Frontal cortex (tissue), 4 donors: ENCODE results near the gene ATP1A2. TPM values are rescaled to one million over a fixed set of nuclear protein-coding genes. Genes with fewer than 3 reads are reported as not detected.
"Not testable (repeated sequence)": the region's sequence is repeated elsewhere in the genome, so short reads cannot be mapped to it uniquely, and the experiment has no call there.

ENCODE experiments used
- DNase-seq, 2 donors: peaks; one replicate each; pipeline ENCODE4 v3.0.0; 2012; ENCODE audit warnings: low spot score in 2 of 2
- FAIRE-seq: peaks from 2 replicates; lab custom pipeline; 2012; peaks lifted over from hg19 to GRCh38; lab: Jason Lieb, UNC
- total RNA-seq: library from RNA; depleted of rRNA; stranded (reverse); fragments of >200 nt; gene quantifications from one replicate; pipeline ENCODE4 v1.2.3, GENCODE V29; 2014
- donor health status: control.
- donor health status: control.
- donor health status: control.

ATP1A2 gene
- total RNA-seq, 1 donor from 2014 or later = 45.7 TPM

DNA sequence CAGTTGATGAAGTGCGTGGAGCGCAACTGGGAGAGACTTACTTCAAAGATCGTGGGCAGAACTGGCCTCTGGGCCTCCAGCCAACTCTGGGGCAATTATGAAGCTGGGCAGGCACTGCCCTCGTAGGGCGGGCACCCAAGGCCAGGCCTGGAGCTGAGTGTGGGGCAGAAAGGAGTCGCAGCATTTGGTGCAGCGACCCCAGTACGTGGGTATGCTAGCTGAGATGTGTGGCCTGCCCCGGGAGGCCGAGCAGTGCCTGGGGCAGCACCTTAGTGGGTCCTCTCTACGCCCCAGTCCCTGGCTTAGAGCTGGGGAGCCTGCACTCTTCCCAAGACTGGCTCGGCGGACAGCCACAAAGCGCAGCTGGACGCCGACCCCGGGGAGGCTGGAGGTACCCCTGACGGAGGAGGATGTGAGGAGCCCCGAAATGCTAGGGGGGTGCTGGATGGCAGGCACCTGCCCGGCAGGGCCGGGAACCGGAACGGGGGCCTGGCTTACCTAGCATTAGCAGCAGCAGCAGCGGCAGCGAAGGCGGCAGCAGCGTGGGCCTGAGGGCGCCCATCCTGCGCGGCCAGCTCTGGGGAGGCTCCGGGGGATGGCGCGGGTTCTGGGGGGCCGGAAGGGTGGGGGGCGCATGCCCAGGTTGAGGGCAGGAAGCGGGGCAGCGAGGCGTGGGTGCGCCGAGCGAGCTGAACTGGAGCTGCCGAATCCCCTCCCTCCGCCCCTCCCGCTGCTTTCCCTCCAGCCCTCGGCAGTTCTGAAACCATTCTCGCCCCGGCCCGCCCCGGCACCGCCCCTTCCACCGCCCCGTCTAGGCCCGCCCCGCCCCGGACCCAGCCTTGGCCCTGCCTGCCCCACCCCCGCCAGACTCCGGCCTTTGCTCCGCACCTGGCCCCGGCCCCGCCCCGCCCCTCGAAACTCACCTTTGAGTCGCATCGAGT lies 17.4 kb upstream of the ATP1A2 start, which contains the start of gene IGSF8:
TSS of gene IGSF8 (minus strand) at position 709 of the 941 bp plus-strand sequence. CDS start at position 562, 147 bp downstream.
- DNase-seq = peak; percentile 81 to 86
- FAIRE-seq = no peak

- FAIRE-seq = no peak
Observed at GRCh38 chr1:160098852-160099561, 16.6 kb upstream of the ATP1A2 start.

GRCh38 chr1:160099716-160100375 lies 15.7 kb upstream of the ATP1A2 start:
- DNase-seq = no peak
- no peak for FAIRE-seq

More at GRCh38 chr1:160098852-160099561, 16.6 kb upstream of the ATP1A2 start:
- DNase-seq = peak; percentile 92 to 95

DNA sequence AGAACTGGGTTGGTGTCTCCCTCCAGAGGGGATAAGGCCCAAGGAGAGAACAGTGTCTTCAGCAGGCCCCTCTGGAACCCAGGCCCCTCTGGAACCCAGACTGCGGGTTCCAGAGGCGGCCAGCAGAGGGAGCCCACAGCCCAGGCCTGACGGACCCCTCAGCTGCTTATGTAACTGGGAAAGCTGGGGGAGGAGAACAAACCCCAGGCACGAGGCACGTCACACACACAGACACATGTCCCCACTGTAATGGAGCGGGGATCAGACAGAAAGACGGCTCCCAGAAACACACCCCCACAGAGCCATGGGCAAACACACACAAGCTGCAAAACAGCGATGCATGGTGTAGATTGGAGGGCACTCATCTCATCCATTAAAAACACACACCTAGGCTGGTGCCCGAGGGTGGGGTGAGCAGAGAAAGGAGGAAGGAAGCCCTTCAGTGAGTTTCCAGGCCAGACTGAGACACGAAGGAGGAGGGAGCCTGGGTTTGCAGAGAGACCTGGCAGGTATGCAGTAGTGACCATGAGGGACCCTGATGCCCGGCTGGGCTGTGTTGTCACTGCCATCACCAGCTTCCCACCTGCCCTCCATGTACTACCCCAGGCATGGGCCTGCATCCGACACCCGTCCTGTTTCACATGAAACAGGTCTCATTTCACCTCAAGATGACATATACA lies 14.4 kb upstream of the ATP1A2 start:
- FAIRE-seq (no peak), DNase-seq (peak; percentile 81 to 83)

DNA sequence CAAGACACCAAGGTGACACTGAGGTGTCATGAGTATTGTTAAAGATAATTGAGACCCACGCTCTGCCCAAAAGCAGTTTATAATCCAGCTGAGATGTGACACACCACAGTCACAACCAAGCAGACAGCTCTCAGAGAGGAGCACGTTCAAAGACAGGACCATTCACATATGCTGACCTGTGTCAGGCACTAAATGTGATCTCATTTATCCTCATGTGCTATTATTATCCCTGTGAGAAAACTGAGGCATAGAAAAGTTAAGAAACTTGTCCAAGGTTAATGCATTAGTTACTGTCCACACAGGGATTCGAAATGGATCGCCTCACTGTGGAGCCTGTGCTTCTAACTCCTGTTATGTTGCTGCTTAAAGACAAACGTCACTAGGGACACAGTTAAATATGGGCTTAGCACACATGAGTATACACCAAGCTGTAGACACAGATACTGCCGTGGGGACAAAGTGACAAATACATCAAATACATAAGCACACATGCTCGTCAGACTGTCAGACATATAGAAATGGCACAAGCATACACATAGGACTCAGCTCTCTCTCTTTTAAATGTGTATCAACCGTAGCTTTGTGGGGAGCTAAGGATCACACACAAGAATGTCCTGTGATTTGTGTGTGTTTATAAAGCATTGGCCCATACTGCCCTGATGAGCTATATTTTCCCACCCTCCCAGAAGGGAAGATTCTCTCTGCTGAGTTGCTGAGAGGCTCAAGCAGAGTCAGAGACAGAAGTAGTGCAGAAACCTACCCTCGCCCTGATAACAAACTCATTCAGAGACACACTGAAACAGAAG lies 13.6 kb upstream of the ATP1A2 start:
- DNase-seq (no peak), FAIRE-seq (no peak)

- DNase-seq (no peak), FAIRE-seq (no peak)
Observed at GRCh38 chr1:160103658-160104408, 11.7 kb upstream of the ATP1A2 start.

DNA sequence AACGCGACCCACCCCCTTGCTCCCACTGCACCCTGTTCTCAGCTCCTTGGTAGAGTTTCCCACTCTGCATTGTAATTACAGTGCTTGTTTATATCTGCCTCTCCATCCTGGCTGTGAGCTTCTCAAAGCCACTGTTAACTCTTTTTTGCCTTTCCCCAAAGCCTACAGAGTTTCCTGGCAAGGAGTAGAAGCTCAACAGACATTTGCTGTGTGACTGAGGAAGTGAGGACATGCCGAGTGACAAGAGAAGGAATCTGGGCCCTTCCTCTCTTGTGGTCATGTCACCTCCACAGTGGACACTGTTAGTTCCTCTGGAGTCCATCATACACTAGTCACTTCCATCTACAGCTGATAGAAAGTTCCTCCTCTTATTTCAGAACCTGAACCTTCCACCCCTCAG lies 11.1 kb upstream of the ATP1A2 start:
- FAIRE-seq (no peak), DNase-seq (no peak)

- DNase-seq (no peak), FAIRE-seq (no peak)
Observed at GRCh38 chr1:160105155-160105554, 10.4 kb upstream of the ATP1A2 start.

GRCh38 chr1:160107512-160107911 lies 8.0 kb upstream of the ATP1A2 start:
- DNase-seq (no peak), FAIRE-seq (no peak)

GRCh38 chr1:160108888-160109662 lies 6.5 kb upstream of the ATP1A2 start:
- DNase-seq = no peak
- FAIRE-seq = no peak

- no peak for FAIRE-seq
- DNase-seq = no peak
Observed at GRCh38 chr1:160109686-160110085, 5.9 kb upstream of the ATP1A2 start.

DNA sequence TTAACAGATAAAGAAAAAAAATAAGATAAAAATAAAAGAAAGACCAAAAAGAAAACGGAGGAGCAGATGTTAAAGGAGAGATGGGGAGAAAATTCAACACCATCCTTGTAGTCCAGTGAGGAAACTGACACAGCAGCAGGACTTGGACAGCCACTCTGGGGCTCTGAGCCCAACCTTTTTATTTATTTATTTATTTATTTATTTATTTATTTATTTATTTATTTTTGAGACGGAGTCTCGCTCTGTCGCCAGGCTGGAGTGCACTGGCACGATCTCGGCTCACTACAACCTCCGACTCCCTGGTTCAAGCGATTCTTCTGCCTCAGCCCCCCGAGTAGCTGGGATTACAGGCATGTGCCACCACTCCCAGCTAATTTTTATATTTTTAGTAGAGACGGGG lies 4.1 kb upstream of the ATP1A2 start:
- not testable (repeated sequence) for FAIRE-seq, DNase-seq

GRCh38 chr1:160112357-160112756 lies 3.2 kb upstream of the ATP1A2 start:
- FAIRE-seq (no peak), DNase-seq (no peak)

DNA sequence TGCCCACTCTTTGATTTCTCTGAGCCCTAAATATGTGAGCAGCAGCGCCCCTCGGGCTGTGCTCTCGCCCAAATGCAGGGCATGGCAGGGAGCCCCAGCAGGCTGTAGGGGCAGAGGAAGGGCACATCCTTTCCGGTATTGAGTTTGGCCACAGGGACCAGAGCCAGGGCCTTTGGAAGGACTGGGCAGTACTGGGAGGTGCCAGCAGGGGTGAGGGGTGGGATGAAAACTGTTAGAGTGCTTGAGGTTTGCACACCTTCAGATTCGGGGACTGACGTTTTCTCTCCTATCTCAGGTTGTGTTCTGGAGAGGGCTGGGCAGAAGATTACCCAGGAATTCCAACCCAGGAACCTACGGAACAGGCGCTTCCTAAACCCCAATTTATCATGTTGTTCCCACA lies 2.2 kb upstream of the ATP1A2 start:
- DNase-seq = no peak
- no peak for FAIRE-seq

- DNase-seq (no peak), FAIRE-seq (no peak)
Observed at GRCh38 chr1:160114085-160114484, 1.5 kb upstream of the ATP1A2 start.

GRCh38 chr1:160116283-160117147 lies 956 bp downstream of the ATP1A2 start:
- FAIRE-seq = no peak
- no peak for DNase-seq

DNA sequence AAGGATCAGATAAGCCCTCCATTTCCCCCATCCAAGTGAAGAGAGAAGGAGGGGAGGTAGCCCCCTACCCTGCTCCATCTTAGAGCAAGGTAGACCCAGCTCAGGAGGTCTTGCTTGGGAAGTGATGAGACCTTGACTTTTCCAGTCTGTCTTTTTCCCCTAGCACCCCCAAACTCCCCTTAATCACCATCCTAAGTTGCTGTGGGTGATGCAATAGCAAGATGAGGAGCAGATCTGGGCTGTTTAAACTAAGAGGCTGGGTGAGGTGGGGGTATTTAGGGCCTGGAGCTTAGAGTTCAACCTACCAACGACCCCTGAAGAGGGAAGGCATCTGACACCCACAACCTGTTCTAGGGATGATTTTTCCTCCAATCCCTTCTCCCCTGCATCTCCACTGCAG lies 1.7 kb downstream of the ATP1A2 start:
- FAIRE-seq (no peak), DNase-seq (no peak)
